C4-2B (cell line): Measurements from ENCODE around the gene SSU72.

Experiments
- CTCF ChIP-seq: fragments of 450-650 bp; conservative IDR thresholded peaks from 2 replicates; pipeline ENCODE4 v1.5.1; 2017; ENCODE audit warnings: mild to moderate bottlenecking
- ZFX ChIP-seq: fragments of 450-650 bp; IDR thresholded peaks from 2 replicates; pipeline ENCODE4 v1.6.1; 2017

GRCh38 chr1:1542766-1543705 lies 31.6 kb downstream of the SSU72 start:
- no peak for TF ChIP-seq CTCF
- TF ChIP-seq ZFX: no peak
